B cell (primary cell): ENCODE data around the gene PRKAA2. TPM values are rescaled to one million over a fixed set of nuclear protein-coding genes. Genes with fewer than 3 reads are reported as not detected.

Source experiments
- ATAC-seq: fragments of 200-7000 bp; cut with Tn5 transposase; one replicate; pipeline ENCODE4 v1.10.0; 2021; ENCODE audit warnings: low read depth, mild to moderate bottlenecking, moderate number of reproducible peaks, moderate library complexity
- CTCF ChIA-PET: fragments of 350-600 bp; sonication (Branson Sonifier 250); formaldehyde crosslinking; loops from one replicate; lab custom pipeline; 2021; ENCODE audit warnings: antibody characterized with exemption, inconsistent platforms; lab: Charles Lee
- POLR2A ChIA-PET: fragments of 350-600 bp; sonication (Branson Sonifier 250); formaldehyde crosslinking; loops from one replicate; lab custom pipeline; 2021; ENCODE audit warnings: antibody characterized with exemption; lab: Charles Lee
- DNase-seq: peaks from one replicate; pipeline ENCODE4 v3.0.0; 2013
- H2AFZ ChIP-seq: 2 replicates; pipeline ENCODE4 v1.6.1; 2012; ENCODE audit warnings: mild to moderate bottlenecking, low read depth, low read length; ENCODE audit not compliant: insufficient read depth, poor library complexity, severe bottlenecking
- H3K27ac ChIP-seq, 2 donors: 1 replicate in 1 of 2; 2 replicates in 1 of 2; pipeline ENCODE4 v1.5.1; 2012 to 2013; ENCODE audit warnings: low read length in 2 of 2, mild to moderate bottlenecking in 2 of 2, moderate library complexity in 1 of 2
- H3K27me3 ChIP-seq, 4 experiments: fragments of 200-600 bp in 1 of 4; sonication (generic) in 1 of 4; replicated peaks in 1 of 4; 1 replicate in 2 of 4; 2 replicates in 2 of 4; pipeline versions ENCODE4 v1.6.1 to v1.7.0; 2013 to 2016; ENCODE audit warnings: low read length in 3 of 4, mild to moderate bottlenecking in 2 of 4, mixed read lengths in 1 of 4, moderate library complexity in 1 of 4; ENCODE audit not compliant: insufficient read depth in 4 of 4, control insufficient read depth in 3 of 4; ENCODE audit errors: control extremely low read depth in 1 of 4
- H3K36me3 ChIP-seq, 2 experiments: replicated peaks in 1 of 2; 1 replicate in 1 of 2; 2 replicates in 1 of 2; pipeline versions ENCODE4 v1.6.1 to v1.7.1; 2013; ENCODE audit warnings: low read length in 1 of 2; ENCODE audit not compliant: insufficient read depth in 2 of 2, control insufficient read depth in 1 of 2; ENCODE audit errors: control extremely low read depth in 1 of 2, extremely low read depth in 1 of 2
- H3K4me1 ChIP-seq, 2 donors: fragments of 200-600 bp in 1 of 2; sonication (generic) in 1 of 2; 1 replicate in 1 of 2; 2 replicates in 1 of 2; pipeline versions ENCODE4 v1.5.1 to v1.6.1; 2013 to 2017; ENCODE audit warnings: low read length in 2 of 2; ENCODE audit not compliant: control insufficient read depth in 2 of 2, insufficient read depth in 2 of 2
- H3K4me2 ChIP-seq: replicated peaks from 2 replicates; pipeline ENCODE3; 2012; ENCODE audit warnings: mild to moderate bottlenecking, low read depth, low read length; ENCODE audit not compliant: poor library complexity, severe bottlenecking
- H3K4me3 ChIP-seq, 5 experiments: fragments of 200-600 bp in 1 of 5; sonication (generic) in 1 of 5; 1 replicate in 3 of 5; 2 replicates in 2 of 5; pipeline versions ENCODE4 v1.5.1 to v1.7.0; 2011 to 2016; ENCODE audit warnings: low read length in 4 of 5, mild to moderate bottlenecking in 4 of 5, low read depth in 2 of 5, control low read depth in 1 of 5, moderate library complexity in 1 of 5; ENCODE audit not compliant: insufficient read depth in 1 of 5; ENCODE audit errors: control extremely low read depth in 1 of 5, extremely low read depth in 1 of 5
- H3K79me2 ChIP-seq: fragments of 200-600 bp; sonication (generic); one replicate; pipeline ENCODE4 v1.6.0; 2016; ENCODE audit warnings: low read length; ENCODE audit not compliant: control insufficient read depth, insufficient read depth
- H3K9ac ChIP-seq: fragments of 200-600 bp; sonication (generic); 2 replicates; pipeline ENCODE4 v1.6.1; 2017; ENCODE audit warnings: mild to moderate bottlenecking, low read length, moderate library complexity
- H3K9me3 ChIP-seq, 3 donors: one replicate each; pipeline versions ENCODE4 v1.6.1 to v1.7.1; 2013; ENCODE audit warnings: low read length in 2 of 3; ENCODE audit not compliant: control insufficient read depth in 2 of 3, insufficient read depth in 1 of 3; ENCODE audit errors: control extremely low read depth in 1 of 3
- H4K20me1 ChIP-seq: 2 replicates; pipeline ENCODE4 v1.6.0; 2012; ENCODE audit warnings: mild to moderate bottlenecking, low read length; ENCODE audit not compliant: insufficient read depth, control insufficient read depth, poor library complexity, severe bottlenecking
- H3K27ac Mint-ChIP-seq: one replicate; pipeline ENCODE4 v1.8.0; 2021; ENCODE audit warnings: mixed read lengths
- H3K27me3 Mint-ChIP-seq: one replicate; pipeline ENCODE4 v1.8.0; 2021; ENCODE audit warnings: mixed read lengths
- H3K4me1 Mint-ChIP-seq: one replicate; pipeline ENCODE4 v1.8.0; 2021; ENCODE audit warnings: mixed read lengths
- H3K4me3 Mint-ChIP-seq: one replicate; pipeline ENCODE4 v1.8.0; 2021; ENCODE audit warnings: mixed read lengths
- H3K9me3 Mint-ChIP-seq: one replicate; pipeline ENCODE4 v1.8.0; 2022; ENCODE audit warnings: mixed read lengths; ENCODE audit not compliant: insufficient read depth
- EZH2 ChIP-seq: IDR thresholded peaks from 2 replicates; pipeline ENCODE4 v1.6.1; 2012; ENCODE audit warnings: borderline replicate concordance, low read depth, mild to moderate bottlenecking, moderate library complexity, low read length; ENCODE audit not compliant: insufficient read depth, poor library complexity, severe bottlenecking
- WGBS: methylation state at CpG from one replicate; pipeline ENCODE4 v1.1.5; 2013; ENCODE audit warnings: missing lambda C conversion rate; ENCODE audit not compliant: insufficient coverage; 5-methylcytosine and 5-hydroxymethylcytosine counted together
- intact Hi-C: fragments of 100-400 bp; cut with micrococcal nuclease; formaldehyde crosslinking; loops from one replicate; pipeline ENCODE4 v1.10.0; 2022
- polyA plus RNA-seq: library from polyadenylated mRNA; depleted of rRNA; stranded (reverse); fragments of >200 nt; gene quantifications from 2 replicates; pipeline ENCODE4 v1.2.3, GENCODE V29; 2012
- total RNA-seq, 2 donors: library from RNA; stranded (reverse); fragments of 120-200 nt in 1 of 2; gene quantifications; 1 replicate in 1 of 2; 2 replicates in 1 of 2; pipeline versions ENCODE4 v1.2.3 to v1.2.4, GENCODE V29; 2013 to 2022
- TF ChIP-seq, protein P1 (sequence below): fragments of 200-600 bp; IDR thresholded peaks from one replicate; pipeline ENCODE4 v1.8.0; 2022; ENCODE audit warnings: antibody characterized with exemption, mild to moderate bottlenecking

Gene PRKAA2
- total and polyA plus RNA-seq, 2 donors (not counting 1 experiment from before 2014, with no cell fraction given) = not detected

DNA sequence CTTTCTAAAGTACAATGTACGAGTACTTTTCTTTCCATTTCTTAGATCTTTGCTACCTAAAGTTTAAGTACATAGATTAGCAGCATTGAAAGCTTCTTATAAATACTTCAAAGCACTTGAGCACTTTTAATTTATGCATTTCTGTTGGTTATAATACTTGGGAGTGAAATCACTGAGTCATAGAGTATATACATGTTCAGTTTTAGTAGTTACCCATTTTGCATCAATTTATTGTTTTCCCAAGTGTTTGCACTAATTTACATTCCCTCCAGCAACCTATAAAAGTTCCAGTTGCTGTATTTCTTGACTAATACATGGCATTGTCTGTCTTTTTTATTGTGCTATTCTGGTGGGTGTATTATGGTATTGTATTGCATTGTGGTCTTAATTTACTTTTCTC is 20.3 kb downstream of the PRKAA2 start:
- Histone ChIP-seq H3K4me1 (no peaks in the 10 kb centered on the region), H3K27me3 (peaks cover 0 to 8% (median 1%) of the 10 kb centered on the region in 4 experiments), H3K4me3 (no peak overlapping the region), H3K4me2 (no peak overlapping the region), H3K79me2 (no peaks in the 10 kb centered on the region), H3K9me3 (no peaks in the 10 kb centered on the region), H2AFZ (no peak overlapping the region), H3K9ac (no peak overlapping the region), H3K36me3 (no peaks in the 10 kb centered on the region), H4K20me1 (no peaks in the 10 kb centered on the region), H3K27ac (no peak overlapping the region)
- Mint-ChIP-seq H3K9me3 (no peaks in the 10 kb centered on the region), H3K4me1 (no peaks in the 10 kb centered on the region), H3K27ac (no peak overlapping the region), H3K4me3 (no peak overlapping the region), H3K27me3 (peaks cover 36% of the 10 kb centered on the region)
- CTCF ChIA-PET = no interaction called here
- intact Hi-C loops = no loop called here
- TF ChIP-seq, protein P1, sequence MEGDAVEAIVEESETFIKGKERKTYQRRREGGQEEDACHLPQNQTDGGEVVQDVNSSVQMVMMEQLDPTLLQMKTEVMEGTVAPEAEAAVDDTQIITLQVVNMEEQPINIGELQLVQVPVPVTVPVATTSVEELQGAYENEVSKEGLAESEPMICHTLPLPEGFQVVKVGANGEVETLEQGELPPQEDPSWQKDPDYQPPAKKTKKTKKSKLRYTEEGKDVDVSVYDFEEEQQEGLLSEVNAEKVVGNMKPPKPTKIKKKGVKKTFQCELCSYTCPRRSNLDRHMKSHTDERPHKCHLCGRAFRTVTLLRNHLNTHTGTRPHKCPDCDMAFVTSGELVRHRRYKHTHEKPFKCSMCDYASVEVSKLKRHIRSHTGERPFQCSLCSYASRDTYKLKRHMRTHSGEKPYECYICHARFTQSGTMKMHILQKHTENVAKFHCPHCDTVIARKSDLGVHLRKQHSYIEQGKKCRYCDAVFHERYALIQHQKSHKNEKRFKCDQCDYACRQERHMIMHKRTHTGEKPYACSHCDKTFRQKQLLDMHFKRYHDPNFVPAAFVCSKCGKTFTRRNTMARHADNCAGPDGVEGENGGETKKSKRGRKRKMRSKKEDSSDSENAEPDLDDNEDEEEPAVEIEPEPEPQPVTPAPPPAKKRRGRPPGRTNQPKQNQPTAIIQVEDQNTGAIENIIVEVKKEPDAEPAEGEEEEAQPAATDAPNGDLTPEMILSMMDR = no peak
- no peak for TF ChIP-seq EZH2
- POLR2A ChIA-PET = no interaction called here
- no peak for ATAC-seq
- DNase-seq = no peak
- no CpG with 5 or more reads among the region's 1 CpG for WGBS

DNA sequence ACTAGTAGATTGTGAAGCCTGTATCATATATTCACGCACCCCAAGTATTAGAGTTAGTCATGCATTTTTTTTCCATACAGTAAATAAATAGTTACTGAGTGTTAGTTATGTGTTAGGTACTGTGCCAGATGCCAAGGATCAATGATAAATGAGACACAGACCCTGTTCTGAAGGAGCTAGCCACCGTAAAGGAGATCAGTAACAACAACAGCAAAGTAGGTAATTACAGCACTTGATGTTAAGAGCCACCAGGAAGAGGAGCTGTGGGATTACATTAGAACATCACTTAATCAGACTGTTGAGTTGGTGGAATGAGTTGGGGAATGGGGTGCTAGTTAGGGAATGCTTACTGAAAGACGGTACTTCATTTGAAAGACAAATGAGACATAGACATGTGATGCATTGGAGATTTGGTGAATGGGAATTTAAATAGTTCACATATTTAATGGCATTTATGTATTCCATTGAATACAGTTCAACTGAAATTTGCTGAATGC is 21.0 kb downstream of the PRKAA2 start:
- Histone ChIP-seq H3K79me2 (no peaks in the 10 kb centered on the region), H3K27me3 (peaks cover 0 to 5% (median 1%) of the 10 kb centered on the region in 4 experiments), H4K20me1 (no peaks in the 10 kb centered on the region), H3K36me3 (no peaks in the 10 kb centered on the region), H3K9me3 (no peaks in the 10 kb centered on the region), H3K4me3 (no peak overlapping the region), H3K9ac (no peak overlapping the region), H3K4me2 (no peak overlapping the region), H2AFZ (no peak overlapping the region), H3K4me1 (no peaks in the 10 kb centered on the region), H3K27ac (no peak overlapping the region)
- Mint-ChIP-seq H3K27ac (no peak overlapping the region), H3K4me1 (no peaks in the 10 kb centered on the region), H3K27me3 (peaks cover 35% of the 10 kb centered on the region), H3K4me3 (no peak overlapping the region), H3K9me3 (no peaks in the 10 kb centered on the region)
- WGBS = no CpG with 5 or more reads among the region's 3 CpGs
- no peak for DNase-seq
- no peak for TF ChIP-seq EZH2
- TF ChIP-seq, protein P1 = no peak
- ChIA-PET CTCF (no interaction called here), POLR2A (no interaction called here)
- intact Hi-C loops = no loop called here
- ATAC-seq = no peak
